ENCODE results near the gene TEX13B.

The TEX13B gene

DNA sequence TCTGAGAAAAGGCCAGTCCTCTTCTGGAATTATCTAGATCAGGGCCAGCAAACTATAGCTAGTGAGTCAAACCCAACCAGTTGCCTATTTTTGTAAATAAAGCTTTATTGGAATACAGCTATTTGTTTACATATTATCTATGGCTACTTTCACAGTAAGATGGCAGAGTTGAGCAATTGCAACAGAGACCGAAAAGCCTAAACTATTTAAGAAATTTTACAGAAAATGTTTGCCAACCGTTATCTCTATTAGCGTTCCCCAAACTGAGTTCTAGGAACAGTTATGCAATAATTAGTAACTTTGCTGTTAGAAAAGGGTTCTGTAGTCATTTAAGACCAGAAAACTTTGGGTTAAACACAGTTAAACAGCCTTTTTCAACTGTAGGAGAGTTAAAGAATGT is 10.5 kb downstream of the TEX13B start:
- Histone ChIP-seq H3K4me3 (replicated peaks; ENCODE audit: insufficient read depth, low read length) (no peak overlapping the region), H3K27me3 (ENCODE audit: insufficient read depth, poor library complexity, severe bottlenecking) (no peaks in the 10 kb centered on the region), H3K27ac (replicated peaks) (no peak overlapping the region)
- TF ChIP-seq SPI1 (IDR thresholded peaks at IDR 0.05; ENCODE audit: borderline replicate concordance, low read depth) (no peak), POLR2AphosphoS5 (IDR thresholded peaks at IDR 0.05; ENCODE audit: low read depth) (no peak), GABPA (IDR thresholded peaks at IDR 0.05; ENCODE audit: low read depth) (no peak)
- TF ChIP-seq, protein P1, sequence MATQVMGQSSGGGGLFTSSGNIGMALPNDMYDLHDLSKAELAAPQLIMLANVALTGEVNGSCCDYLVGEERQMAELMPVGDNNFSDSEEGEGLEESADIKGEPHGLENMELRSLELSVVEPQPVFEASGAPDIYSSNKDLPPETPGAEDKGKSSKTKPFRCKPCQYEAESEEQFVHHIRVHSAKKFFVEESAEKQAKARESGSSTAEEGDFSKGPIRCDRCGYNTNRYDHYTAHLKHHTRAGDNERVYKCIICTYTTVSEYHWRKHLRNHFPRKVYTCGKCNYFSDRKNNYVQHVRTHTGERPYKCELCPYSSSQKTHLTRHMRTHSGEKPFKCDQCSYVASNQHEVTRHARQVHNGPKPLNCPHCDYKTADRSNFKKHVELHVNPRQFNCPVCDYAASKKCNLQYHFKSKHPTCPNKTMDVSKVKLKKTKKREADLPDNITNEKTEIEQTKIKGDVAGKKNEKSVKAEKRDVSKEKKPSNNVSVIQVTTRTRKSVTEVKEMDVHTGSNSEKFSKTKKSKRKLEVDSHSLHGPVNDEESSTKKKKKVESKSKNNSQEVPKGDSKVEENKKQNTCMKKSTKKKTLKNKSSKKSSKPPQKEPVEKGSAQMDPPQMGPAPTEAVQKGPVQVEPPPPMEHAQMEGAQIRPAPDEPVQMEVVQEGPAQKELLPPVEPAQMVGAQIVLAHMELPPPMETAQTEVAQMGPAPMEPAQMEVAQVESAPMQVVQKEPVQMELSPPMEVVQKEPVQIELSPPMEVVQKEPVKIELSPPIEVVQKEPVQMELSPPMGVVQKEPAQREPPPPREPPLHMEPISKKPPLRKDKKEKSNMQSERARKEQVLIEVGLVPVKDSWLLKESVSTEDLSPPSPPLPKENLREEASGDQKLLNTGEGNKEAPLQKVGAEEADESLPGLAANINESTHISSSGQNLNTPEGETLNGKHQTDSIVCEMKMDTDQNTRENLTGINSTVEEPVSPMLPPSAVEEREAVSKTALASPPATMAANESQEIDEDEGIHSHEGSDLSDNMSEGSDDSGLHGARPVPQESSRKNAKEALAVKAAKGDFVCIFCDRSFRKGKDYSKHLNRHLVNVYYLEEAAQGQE (IDR thresholded peaks at IDR 0.05; ENCODE audit: insufficient replicate concordance, low read depth): no peak
- TF ChIP-seq, protein P2, sequence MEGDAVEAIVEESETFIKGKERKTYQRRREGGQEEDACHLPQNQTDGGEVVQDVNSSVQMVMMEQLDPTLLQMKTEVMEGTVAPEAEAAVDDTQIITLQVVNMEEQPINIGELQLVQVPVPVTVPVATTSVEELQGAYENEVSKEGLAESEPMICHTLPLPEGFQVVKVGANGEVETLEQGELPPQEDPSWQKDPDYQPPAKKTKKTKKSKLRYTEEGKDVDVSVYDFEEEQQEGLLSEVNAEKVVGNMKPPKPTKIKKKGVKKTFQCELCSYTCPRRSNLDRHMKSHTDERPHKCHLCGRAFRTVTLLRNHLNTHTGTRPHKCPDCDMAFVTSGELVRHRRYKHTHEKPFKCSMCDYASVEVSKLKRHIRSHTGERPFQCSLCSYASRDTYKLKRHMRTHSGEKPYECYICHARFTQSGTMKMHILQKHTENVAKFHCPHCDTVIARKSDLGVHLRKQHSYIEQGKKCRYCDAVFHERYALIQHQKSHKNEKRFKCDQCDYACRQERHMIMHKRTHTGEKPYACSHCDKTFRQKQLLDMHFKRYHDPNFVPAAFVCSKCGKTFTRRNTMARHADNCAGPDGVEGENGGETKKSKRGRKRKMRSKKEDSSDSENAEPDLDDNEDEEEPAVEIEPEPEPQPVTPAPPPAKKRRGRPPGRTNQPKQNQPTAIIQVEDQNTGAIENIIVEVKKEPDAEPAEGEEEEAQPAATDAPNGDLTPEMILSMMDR (IDR thresholded peaks at IDR 0.05; ENCODE audit: insufficient read depth, low read length): no peak
- DNase-seq (ENCODE audit: low read depth in 1 of 2, low spot score in 1 of 2): no peak

DNA sequence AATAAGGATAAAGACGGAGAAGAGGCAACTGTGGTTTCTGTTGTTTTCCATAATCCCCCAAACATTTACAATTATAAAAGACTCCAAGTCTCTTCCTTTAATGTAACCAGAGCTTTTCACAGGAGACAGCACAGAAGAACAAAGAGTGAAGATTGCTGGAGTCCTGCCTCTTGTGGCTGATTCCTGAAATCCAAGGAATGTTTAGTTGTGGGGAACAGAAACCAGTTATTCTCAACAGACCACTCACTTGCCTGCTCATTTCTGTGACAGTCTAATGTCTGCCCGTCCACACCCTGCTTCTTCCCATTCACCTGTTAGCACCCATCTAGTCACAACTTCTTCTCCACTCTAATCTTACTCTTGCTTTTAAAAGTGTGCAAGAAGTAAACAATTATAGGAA is 12.1 kb downstream of the TEX13B start:
- Histone ChIP-seq H3K27ac (replicated peaks) (no peak overlapping the region), H3K4me3 (replicated peaks; ENCODE audit: insufficient read depth, low read length) (no peak overlapping the region), H3K27me3 (ENCODE audit: insufficient read depth, poor library complexity, severe bottlenecking) (no peaks in the 10 kb centered on the region)
- no peak for DNase-seq (ENCODE audit: low read depth in 1 of 2, low spot score in 1 of 2)
- TF ChIP-seq, protein P2 (IDR thresholded peaks at IDR 0.05; ENCODE audit: insufficient read depth, low read length): no peak
- TF ChIP-seq POLR2AphosphoS5 (IDR thresholded peaks at IDR 0.05; ENCODE audit: low read depth) (no peak), GABPA (IDR thresholded peaks at IDR 0.05; ENCODE audit: low read depth) (no peak), SPI1 (IDR thresholded peaks at IDR 0.05; ENCODE audit: borderline replicate concordance, low read depth) (no peak)
- TF ChIP-seq, protein P1 (IDR thresholded peaks at IDR 0.05; ENCODE audit: insufficient replicate concordance, low read depth): no peak

DNA sequence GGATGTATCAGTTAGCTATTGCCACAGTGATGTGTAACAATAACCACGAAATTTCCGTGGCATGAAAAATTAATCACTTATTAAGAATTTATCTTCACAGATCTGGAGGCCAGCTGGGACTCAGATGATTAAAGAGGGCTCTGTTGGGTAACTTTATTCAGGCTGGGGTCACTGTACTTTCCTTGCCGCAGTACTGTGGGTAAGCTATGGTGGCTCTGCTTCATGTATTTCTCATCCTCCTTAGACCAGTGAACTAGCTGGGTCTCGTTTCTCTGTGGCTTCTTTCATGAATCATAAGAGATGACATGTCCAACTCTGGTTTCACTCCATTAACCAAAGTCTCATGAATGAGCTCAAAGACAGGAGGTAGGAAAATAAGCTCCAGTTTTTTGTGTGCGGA is 13.5 kb downstream of the TEX13B start:
- no peak for DNase-seq (ENCODE audit: low read depth in 1 of 2, low spot score in 1 of 2)
- H3K27ac ChIP-seq (replicated peaks): no peak overlapping the region
- no peaks in the 10 kb centered on the region for H3K27me3 ChIP-seq (ENCODE audit: insufficient read depth, poor library complexity, severe bottlenecking)
- no peak overlapping the region for H3K4me3 ChIP-seq (replicated peaks; ENCODE audit: insufficient read depth, low read length)
- TF ChIP-seq GABPA (IDR thresholded peaks at IDR 0.05; ENCODE audit: low read depth) (no peak), SPI1 (IDR thresholded peaks at IDR 0.05; ENCODE audit: borderline replicate concordance, low read depth) (no peak), POLR2AphosphoS5 (IDR thresholded peaks at IDR 0.05; ENCODE audit: low read depth) (no peak)
- TF ChIP-seq, protein P1 (IDR thresholded peaks at IDR 0.05; ENCODE audit: insufficient replicate concordance, low read depth): no peak
- TF ChIP-seq, protein P2 (IDR thresholded peaks at IDR 0.05; ENCODE audit: insufficient read depth, low read length): no peak
